K562 (cell line): ENCODE measurements around the gene BCL7C. TPM values are rescaled to one million over a fixed set of nuclear protein-coding genes. Genes with fewer than 3 reads are reported as not detected.

Source experiments
- ADNP ChIP-seq: fragments of 200-800 bp; sonication (Bioruptor generic); IDR thresholded peaks from 2 replicates; pipeline ENCODE4 v1.6.1; 2016; ENCODE audit warnings: missing genetic modification characterization, missing compliant biosample characterization
- CLOCK ChIP-seq: fragments of 250-450 bp; sonication (Bioruptor Pico); IDR thresholded peaks from 2 replicates; pipeline ENCODE4 v1.4.0; 2020; ENCODE audit warnings: mild to moderate bottlenecking, moderate library complexity, borderline replicate concordance
- COPS2 ChIP-seq: fragments of 450-650 bp; conservative IDR thresholded peaks from 2 replicates; pipeline ENCODE4 v1.6.1; 2016; ENCODE audit warnings: mild to moderate bottlenecking, moderate library complexity
- ESRRB ChIP-seq: fragments of 250-450 bp; sonication (Bioruptor Pico); IDR thresholded peaks from 2 replicates; pipeline ENCODE4 v1.5.0; 2020; ENCODE audit warnings: mild to moderate bottlenecking, moderate library complexity, borderline replicate concordance
- JUND ChIP-seq, 2 experiments: IDR thresholded peaks; 2 replicates in 1 of 2; 3 replicates in 1 of 2; pipeline ENCODE4 v1.6.1; 2011; ENCODE audit warnings: borderline replicate concordance in 2 of 2, low read depth in 2 of 2, low read length in 2 of 2, improper control_type of control experiment in 1 of 2, missing biosample characterization in 1 of 2, missing genetic modification characterization in 1 of 2, missing genetic modification reagents in 1 of 2
- MEF2A ChIP-seq: IDR thresholded peaks from 2 replicates; pipeline ENCODE4 v1.6.1; 2011; ENCODE audit warnings: low read depth, mild to moderate bottlenecking, low read length, moderate library complexity; ENCODE audit not compliant: control insufficient read depth
- NR2F6 ChIP-seq: fragments of 450-650 bp; formaldehyde crosslinking; IDR thresholded peaks from 2 replicates; pipeline ENCODE4 v1.4.0; 2020; ENCODE audit warnings: mild to moderate bottlenecking
- PML ChIP-seq: IDR thresholded peaks from 2 replicates; pipeline ENCODE4 v1.6.1; 2012; ENCODE audit warnings: low read length, inconsistent platforms
- PREB ChIP-seq: sonication (generic); formaldehyde crosslinking; IDR thresholded peaks from 2 replicates; pipeline ENCODE4 v1.8.1; 2023; ENCODE audit warnings: mild to moderate bottlenecking, missing genetic modification reagents
- SAFB ChIP-seq: fragments of 200-400 bp; formaldehyde crosslinking; IDR thresholded peaks from 2 replicates; pipeline ENCODE4 v1.6.1; 2017; ENCODE audit warnings: low read depth, low read length, borderline replicate concordance
- SMAD4 ChIP-seq: fragments of 250-450 bp; sonication (Bioruptor Pico); conservative IDR thresholded peaks from 2 replicates; pipeline ENCODE4 v1.8.0; 2021; ENCODE audit warnings: inconsistent platforms, mild to moderate bottlenecking, moderate library complexity
- TAF7 ChIP-seq: fragments of 450-650 bp; IDR thresholded peaks from 2 replicates; pipeline ENCODE4 v1.6.1; 2016; ENCODE audit warnings: missing genetic modification characterization, missing compliant biosample characterization
- TFAM ChIP-seq: fragments of 250-450 bp; sonication (Bioruptor Pico); conservative IDR thresholded peaks from 2 replicates; pipeline ENCODE4 v1.5.0; 2021; ENCODE audit warnings: mild to moderate bottlenecking, moderate library complexity
- USF2 ChIP-seq: sonication (generic); formaldehyde crosslinking; IDR thresholded peaks from 2 replicates; pipeline ENCODE4 v1.5.0; 2020; ENCODE audit warnings: missing genetic modification reagents
- ZNF212 ChIP-seq: fragments of 450-650 bp; formaldehyde crosslinking; IDR thresholded peaks from 2 replicates; pipeline ENCODE4 v1.4.0; 2020; ENCODE audit warnings: mild to moderate bottlenecking
- ZNF263 ChIP-seq: sonication (generic); formaldehyde crosslinking; IDR thresholded peaks from 2 replicates; pipeline ENCODE4 v1.8.0; 2022; ENCODE audit warnings: mild to moderate bottlenecking, missing genetic modification reagents, borderline replicate concordance
- ZNF780A ChIP-seq: fragments of 250-450 bp; sonication (Bioruptor Pico); IDR thresholded peaks from 2 replicates; pipeline ENCODE4 v1.5.0; 2021; ENCODE audit warnings: mild to moderate bottlenecking
- polyA plus RNA-seq, 8 experiments: library from polyadenylated mRNA; depleted of rRNA in 4 of 8; stranded (reverse) in 5 of 8; unstranded in 3 of 8; fragments of >200 nt; fragmentation: Nextera tagmentation in 2 of 8; fragmentation: Illumina TruSeq in 1 of 8; extraction: Ambion mirVana in 2 of 8; extraction: Trizol in 1 of 8; gene quantifications; 2 replicates each; pipeline versions ENCODE4 v1.2.1 to v1.2.3, GENCODE V29; 2011 to 2014; ENCODE audit warnings: inconsistent platforms in 1 of 8, missing spikeins in 1 of 8
- total RNA-seq, 7 experiments: library from RNA; depleted of rRNA in 6 of 7; stranded (reverse); fragments of >200 nt in 6 of 7; fragmentation: Illumina TruSeq in 2 of 7; extraction: Trizol in 2 of 7; gene quantifications; 2 replicates each; pipeline versions ENCODE4 v1.2.1 to v1.2.3, GENCODE V29; 2011 to 2021; ENCODE audit warnings: low replicate concordance in 1 of 7
- TF ChIP-seq, protein P1 (sequence below), 3 experiments: fragments of 200-800 bp in 1 of 3; fragments of 250-450 bp in 1 of 3; fragments of 450-650 bp in 1 of 3; sonication (Bioruptor Pico) in 1 of 3; sonication (Bioruptor generic) in 1 of 3; formaldehyde crosslinking in 1 of 3; IDR thresholded peaks; 2 replicates each; pipeline versions ENCODE4 v1.6.1 to v1.8.0; 2016 to 2022; ENCODE audit warnings: mild to moderate bottlenecking in 2 of 3, missing genetic modification characterization in 2 of 3, missing compliant biosample characterization in 1 of 3, moderate library complexity in 1 of 3

Gene BCL7C
- total and polyA plus RNA-seq, 9 of the 15 experiments (the other 6 are each of a cell fraction or from before 2014, with no cell fraction given): 1.7 to 85.8 (median 19.6) TPM

- no peak for TF ChIP-seq COPS2
- TF ChIP-seq TAF7 (tag): no peak
- no peak for TF ChIP-seq ZNF263 (CRISPR knock-in tag)
- no peak for TF ChIP-seq TFAM
- TF ChIP-seq MEF2A: no peak
- TF ChIP-seq NR2F6: no peak
- no peak for TF ChIP-seq CLOCK (CRISPR knock-in tag)
- TF ChIP-seq ZNF780A (CRISPR knock-in tag): no peak
- no peak for TF ChIP-seq SMAD4
- peak; percentile 82 for TF ChIP-seq SAFB
- no peak for TF ChIP-seq USF2 (CRISPR knock-in tag)
- no peak for TF ChIP-seq JUND (IDR thresholded peaks at IDR 0.05; ENCODE audit: borderline replicate concordance, low read depth, low read length)
- TF ChIP-seq JUND (tag; IDR thresholded peaks at IDR 0.05; ENCODE audit: borderline replicate concordance, low read depth, low read length): peak; percentile 25; the same call in 1 of the 3 replicates
- TF ChIP-seq ADNP: peak; percentile 97
- no peak; the same call in 1 of the 2 replicates for TF ChIP-seq PML
- TF ChIP-seq, protein P1, sequence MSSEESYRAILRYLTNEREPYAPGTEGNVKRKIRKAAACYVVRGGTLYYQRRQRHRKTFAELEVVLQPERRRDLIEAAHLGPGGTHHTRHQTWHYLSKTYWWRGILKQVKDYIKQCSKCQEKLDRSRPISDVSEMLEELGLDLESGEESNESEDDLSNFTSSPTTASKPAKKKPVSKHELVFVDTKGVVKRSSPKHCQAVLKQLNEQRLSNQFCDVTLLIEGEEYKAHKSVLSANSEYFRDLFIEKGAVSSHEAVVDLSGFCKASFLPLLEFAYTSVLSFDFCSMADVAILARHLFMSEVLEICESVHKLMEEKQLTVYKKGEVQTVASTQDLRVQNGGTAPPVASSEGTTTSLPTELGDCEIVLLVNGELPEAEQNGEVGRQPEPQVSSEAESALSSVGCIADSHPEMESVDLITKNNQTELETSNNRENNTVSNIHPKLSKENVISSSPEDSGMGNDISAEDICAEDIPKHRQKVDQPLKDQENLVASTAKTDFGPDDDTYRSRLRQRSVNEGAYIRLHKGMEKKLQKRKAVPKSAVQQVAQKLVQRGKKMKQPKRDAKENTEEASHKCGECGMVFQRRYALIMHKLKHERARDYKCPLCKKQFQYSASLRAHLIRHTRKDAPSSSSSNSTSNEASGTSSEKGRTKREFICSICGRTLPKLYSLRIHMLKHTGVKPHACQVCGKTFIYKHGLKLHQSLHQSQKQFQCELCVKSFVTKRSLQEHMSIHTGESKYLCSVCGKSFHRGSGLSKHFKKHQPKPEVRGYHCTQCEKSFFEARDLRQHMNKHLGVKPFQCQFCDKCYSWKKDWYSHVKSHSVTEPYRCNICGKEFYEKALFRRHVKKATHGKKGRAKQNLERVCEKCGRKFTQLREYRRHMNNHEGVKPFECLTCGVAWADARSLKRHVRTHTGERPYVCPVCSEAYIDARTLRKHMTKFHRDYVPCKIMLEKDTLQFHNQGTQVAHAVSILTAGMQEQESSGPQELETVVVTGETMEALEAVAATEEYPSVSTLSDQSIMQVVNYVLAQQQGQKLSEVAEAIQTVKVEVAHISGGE (CRISPR knock-in tag; IDR thresholded peaks at IDR 0.05): peak in 1 of 3 experiments; percentile 5; a peak in 1 of 6 replicates
- 0 out of 2 replicates have a peak, but pooled peaks have one; percentile 12 for TF ChIP-seq ZNF212 (CRISPR knock-in tag)
- no peak for TF ChIP-seq ESRRB
- no peak for TF ChIP-seq PREB (CRISPR knock-in tag)
These were observed 28.0 kb upstream of the BCL7C start (continued) for GRCh38 chr16:30921748-30922419.
